ENCODE results near the gene SNX22. TPM values are rescaled to one million over a fixed set of nuclear protein-coding genes. Genes with fewer than 3 reads are reported as not detected.

SNX22 gene
- total RNA-seq (2022; extraction: Qiagen RNA extraction; ENCODE audit: low read depth) = 0.43 to 0.77 TPM (median 0.64 TPM) in 5 replicates

DNA sequence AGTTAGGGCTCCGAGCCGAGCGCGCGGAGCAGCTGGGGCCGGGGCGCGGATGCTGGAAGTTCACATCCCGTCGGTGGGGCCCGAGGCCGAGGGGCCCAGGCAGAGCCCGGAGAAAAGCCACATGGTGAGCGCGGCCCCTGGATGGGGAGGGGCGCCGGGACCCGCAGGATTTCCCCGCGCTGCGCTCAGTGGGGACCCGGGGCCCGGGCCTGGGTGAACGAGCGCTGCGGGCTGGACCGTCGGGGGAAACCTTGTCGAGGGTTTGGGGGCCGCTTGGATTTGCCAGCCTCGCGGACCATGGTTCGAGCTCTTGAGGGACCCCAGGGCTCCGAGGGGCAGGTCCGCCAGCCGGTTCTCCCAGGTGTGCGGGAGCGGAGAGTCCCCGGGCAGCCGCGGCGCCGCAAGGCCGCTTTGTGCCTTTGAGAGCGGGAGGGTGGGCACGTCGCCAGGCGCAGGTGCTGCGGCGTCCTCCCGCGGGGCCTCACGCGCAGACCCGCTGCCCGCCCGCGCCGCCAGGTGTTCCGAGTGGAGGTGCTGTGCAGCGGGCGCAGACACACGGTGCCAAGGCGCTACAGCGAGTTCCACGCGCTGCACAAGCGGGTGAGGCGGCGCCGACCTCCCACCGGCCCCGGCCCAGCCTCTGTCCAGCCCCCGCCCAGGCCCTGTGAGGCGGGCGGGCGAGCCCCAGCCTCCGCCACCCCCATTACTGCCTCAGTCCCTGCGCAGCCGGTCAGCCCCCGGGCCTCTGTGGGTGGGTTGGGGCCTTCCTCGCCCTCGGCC, at the start of gene SNX22:
Gene SNX22 (plus strand): TSS at position 5 of the 780 bp plus-strand sequence. CDS start 45 bp downstream, at position 50.

GRCh38 chr15:64162869-64163658, 11.5 kb downstream of the SNX22 start, which contains the start of gene PPIB:
PPIB (minus strand) TSS chr15:64163022; CDS start chr15:64162986, 36 bp downstream.

Other genes with a start within 250 kb of the SNX22 start
- gene DAPK2, start 105.2 kb upstream of the SNX22 start, total RNA-seq (2022; extraction: Qiagen RNA extraction; ENCODE audit: low read depth) = 3.1 to 4.6 TPM (median 3.8 TPM) in 5 replicates
- 118 to 187 TPM (median 126 TPM) in 5 replicates for gene CIAO2A, start 57.9 kb upstream of the SNX22 start, total RNA-seq (2022; extraction: Qiagen RNA extraction; ENCODE audit: low read depth)
- 71.7 to 78.2 TPM (median 75.7 TPM) in 5 replicates for gene SNX1, start 55.7 kb upstream of the SNX22 start, total RNA-seq (2022; extraction: Qiagen RNA extraction; ENCODE audit: low read depth)
- 774 to 845 TPM (median 805 TPM) in 5 replicates for gene PPIB, start 11.3 kb downstream of the SNX22 start, total RNA-seq (2022; extraction: Qiagen RNA extraction; ENCODE audit: low read depth)
- gene CSNK1G1, start 204.4 kb downstream of the SNX22 start, total RNA-seq (2022; extraction: Qiagen RNA extraction; ENCODE audit: low read depth) = 11.7 to 16.7 TPM (median 16.0 TPM) in 5 replicates
- 142 to 290 TPM (median 167 TPM) in 5 replicates for gene PCLAF, start 229.7 kb downstream of the SNX22 start, total RNA-seq (2022; extraction: Qiagen RNA extraction; ENCODE audit: low read depth)
- gene TRIP4, start 236.1 kb downstream of the SNX22 start, total RNA-seq (2022; extraction: Qiagen RNA extraction; ENCODE audit: low read depth) = 23.5 to 33.1 TPM (median 24.9 TPM) in 5 replicates